Heart left ventricle (tissue), 13 donors: ENCODE results near the gene MTIF3.

Source experiments
- POLR2A ChIP-seq, 2 donors: fragments of 450-650 bp; IDR thresholded peaks; one replicate each; pipeline ENCODE4 v1.6.1; 2017; ENCODE audit warnings: antibody characterized with exemption in 2 of 2, mild to moderate bottlenecking in 2 of 2, moderate library complexity in 2 of 2
- TF ChIP-seq, protein P1 (sequence below), 12 donors: fragments of 200-600 bp; sonication (generic) in 4 of 12; IDR thresholded peaks; one replicate each; pipeline versions ENCODE4 v1.5.0 to v1.8.0; 2018 to 2022; ENCODE audit warnings: antibody characterized with exemption in 12 of 12, mild to moderate bottlenecking in 5 of 12
- donor health status: ischemic (EF 13 %, LVEDD 7.1; RV severe dilation, severe dysfunction).
- donor health status: DM: no; HTN: yes; CAD: no.
- donor health status: DM: no; HTN: no; CAD: no.
- donor health status: ischemic (EF 25% LVEDD 6.9; RV normal size, moderate dysfunction).
- donor health status: ischemic (EF 25% LVEDD 5.7; RV mildly dilated, moderate dysfunction).
- donor health status: ischemic (EF 35%, LVEDD 5.7; RV mildly dilated, moderate dysfunction).
- donor health status: nonischemic (EF 11% LVEDD 7.7; RV severe dilation, severe dysfunction).
- donor health status: DM: yes; HTN: yes; CAD: no.
- donor health status: PGD.
- donor health status: ischemic (EF 29% LVEDD 5.4; RV normal size, mild dysfunction).
- donor health status: nonischemic (EF 23%, LVEDD 6.1; RV moderate dilation, normal function).

- TF ChIP-seq, protein P1, sequence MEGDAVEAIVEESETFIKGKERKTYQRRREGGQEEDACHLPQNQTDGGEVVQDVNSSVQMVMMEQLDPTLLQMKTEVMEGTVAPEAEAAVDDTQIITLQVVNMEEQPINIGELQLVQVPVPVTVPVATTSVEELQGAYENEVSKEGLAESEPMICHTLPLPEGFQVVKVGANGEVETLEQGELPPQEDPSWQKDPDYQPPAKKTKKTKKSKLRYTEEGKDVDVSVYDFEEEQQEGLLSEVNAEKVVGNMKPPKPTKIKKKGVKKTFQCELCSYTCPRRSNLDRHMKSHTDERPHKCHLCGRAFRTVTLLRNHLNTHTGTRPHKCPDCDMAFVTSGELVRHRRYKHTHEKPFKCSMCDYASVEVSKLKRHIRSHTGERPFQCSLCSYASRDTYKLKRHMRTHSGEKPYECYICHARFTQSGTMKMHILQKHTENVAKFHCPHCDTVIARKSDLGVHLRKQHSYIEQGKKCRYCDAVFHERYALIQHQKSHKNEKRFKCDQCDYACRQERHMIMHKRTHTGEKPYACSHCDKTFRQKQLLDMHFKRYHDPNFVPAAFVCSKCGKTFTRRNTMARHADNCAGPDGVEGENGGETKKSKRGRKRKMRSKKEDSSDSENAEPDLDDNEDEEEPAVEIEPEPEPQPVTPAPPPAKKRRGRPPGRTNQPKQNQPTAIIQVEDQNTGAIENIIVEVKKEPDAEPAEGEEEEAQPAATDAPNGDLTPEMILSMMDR (IDR thresholded peaks at IDR 0.05), result no peak
- TF ChIP-seq POLR2A (IDR thresholded peaks at IDR 0.05), result no peak
Observed at GRCh38 chr13:27388241-27388640, 62.1 kb downstream of the MTIF3 start.
